NCI-H2107 treated with DMSO at 0.1 percent for 48 hours (cell line): ENCODE data around the gene FMN2.

ENCODE experiments used
- DNase-seq: peaks from one replicate; lab custom pipeline; 2025; ENCODE audit not compliant: unreplicated experiment; lab: John Stamatoyannopoulos, UW

FMN2 gene

DNA sequence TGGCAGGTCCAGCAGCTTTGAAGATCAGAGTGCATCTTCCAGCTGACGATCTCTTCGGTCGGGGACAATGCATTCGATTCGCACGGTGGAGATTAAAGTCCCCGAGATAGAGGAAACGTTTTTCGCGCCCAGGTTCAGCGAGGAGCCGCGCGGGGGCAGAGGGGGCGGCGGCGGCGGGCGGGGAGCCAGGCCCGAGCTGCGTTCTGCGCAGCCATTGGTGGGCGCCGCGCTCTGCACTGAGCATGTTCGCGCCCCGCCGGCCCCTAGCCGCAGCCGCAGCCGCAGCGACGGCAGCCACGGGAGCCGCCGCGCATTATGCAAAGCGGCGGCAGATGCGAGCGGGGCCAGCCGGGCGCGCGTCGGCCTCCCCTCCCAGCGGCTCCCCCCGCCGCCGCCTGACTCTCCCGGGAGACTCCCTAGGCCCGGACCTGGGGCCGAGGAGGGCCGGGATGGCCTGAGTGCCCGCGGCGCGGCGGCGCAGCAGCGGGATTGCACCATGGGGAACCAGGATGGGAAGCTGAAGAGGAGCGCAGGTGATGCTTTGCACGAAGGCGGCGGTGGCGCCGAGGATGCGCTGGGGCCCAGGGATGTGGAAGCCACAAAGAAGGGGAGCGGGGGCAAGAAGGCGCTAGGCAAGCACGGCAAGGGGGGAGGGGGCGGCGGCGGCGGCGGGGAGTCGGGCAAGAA, at the start of gene FMN2:
Gene FMN2 (plus strand): TSS at position 270 of the 687 bp plus-strand sequence. CDS start 227 bp downstream, at position 497.
- DNase-seq = peak; percentile 62

GRCh38 chr1:240044620-240045019, 47.1 kb upstream of the FMN2 start:
- no peak for DNase-seq

DNA sequence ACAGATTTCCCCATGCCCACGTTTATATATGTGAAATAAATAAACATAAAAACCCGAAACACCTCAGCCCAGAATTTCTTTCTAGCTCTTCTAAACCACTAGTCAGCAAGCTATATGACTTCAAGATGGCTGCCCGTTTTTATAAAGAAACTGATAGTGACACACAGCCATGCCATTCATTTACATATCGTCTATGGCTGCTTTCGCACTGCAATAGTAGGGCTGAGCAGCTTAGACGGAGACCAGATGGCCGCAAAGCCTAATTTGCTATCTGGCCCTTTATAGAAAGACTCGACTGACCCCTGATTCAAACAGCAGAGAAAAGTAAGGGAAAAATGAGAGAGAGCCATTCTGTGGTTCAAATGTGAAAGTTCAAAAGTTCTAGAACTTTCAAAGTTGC, 45.7 kb upstream of the FMN2 start:
- no peak for DNase-seq

DNA sequence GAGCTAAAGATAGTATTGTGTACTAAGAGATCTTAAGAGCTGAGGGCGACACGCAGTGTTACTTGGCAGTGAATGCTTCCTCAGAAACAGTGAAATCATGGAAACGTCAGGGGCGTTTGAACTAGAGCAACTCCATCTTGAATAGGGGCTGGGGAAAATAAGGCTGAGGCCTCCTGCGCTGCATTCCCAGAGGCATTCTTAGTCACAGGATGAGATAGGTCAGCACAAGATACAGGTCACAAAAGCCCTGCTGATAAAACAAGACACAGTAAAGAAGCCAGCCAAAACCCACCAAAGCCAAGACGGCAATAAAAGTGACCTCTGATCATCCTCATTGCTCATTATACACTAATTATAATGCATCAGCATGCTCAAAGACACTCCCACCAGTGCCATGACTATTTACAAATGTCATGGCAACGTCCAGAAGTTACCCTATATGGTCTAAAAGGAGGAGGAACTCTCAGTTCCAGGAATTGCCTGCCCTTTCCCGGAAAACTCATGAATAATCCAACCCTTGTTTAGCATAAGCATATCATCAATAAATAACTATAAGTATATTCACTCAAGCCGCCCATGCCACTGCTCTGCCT, 37.5 kb upstream of the FMN2 start:
- no peak for DNase-seq

DNA sequence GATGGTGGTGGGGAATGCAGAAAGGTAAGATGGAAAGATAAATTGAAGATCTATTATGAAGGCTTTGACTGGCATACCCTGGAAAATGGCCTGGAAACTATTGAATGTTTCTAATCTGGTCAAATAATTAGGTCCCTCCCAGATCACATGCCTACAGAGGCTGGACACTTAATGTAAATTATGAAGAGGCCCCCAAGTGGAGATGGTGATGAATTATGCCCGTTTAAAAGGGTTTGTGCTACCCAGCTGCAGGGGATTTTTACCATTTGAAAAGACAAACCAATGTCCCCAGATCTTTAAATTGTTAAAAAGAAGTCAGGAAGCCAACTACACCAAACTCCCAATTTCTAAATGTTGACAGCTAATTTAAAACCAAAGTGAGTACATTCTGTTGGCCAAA, 35.7 kb upstream of the FMN2 start:
- no peak for DNase-seq

GRCh38 chr1:240056350-240056749, 35.3 kb upstream of the FMN2 start:
- no peak for DNase-seq

DNA sequence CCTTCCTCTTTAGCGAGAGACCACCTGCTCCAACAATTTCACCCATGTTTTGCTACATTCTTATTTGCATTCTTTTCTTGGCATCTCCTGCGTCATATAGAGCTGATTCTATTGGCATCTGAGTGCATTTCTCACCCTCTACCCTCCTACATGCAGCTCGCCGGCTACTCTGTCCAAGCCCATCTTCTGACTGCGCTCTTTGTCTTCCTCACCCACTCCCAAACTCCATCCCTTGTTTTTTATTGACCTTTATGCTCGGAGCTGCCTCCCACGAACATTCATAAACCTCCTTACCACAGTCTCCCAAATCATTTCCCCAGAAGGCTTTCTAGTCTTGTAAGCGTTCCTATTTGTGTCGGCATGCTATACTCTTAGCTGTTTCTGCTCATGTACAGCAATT, 33.6 kb upstream of the FMN2 start:
- no peak for DNase-seq

- no peak for DNase-seq
These were observed 22.7 kb upstream of the FMN2 start for GRCh38 chr1:240068961-240069360.

DNA sequence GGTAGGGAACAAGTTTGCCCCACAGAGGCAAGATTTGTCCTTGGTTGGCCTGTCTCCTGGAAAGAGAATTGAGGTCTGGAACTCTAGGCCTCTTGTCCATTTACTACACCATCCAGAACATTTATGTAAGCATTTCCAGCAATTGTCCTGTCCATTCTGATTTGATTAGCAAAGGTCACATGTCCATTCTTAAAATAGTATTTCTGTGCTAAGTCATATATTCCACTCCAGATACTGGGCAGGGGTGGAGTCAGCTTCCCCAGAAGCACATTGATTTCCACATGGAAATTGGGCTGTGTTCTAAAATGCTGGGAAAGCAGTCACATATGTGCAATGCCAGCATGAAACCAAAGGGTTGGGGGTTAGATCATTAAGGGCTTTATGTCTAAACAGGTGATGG, 21.5 kb upstream of the FMN2 start:
- DNase-seq = no peak

DNA sequence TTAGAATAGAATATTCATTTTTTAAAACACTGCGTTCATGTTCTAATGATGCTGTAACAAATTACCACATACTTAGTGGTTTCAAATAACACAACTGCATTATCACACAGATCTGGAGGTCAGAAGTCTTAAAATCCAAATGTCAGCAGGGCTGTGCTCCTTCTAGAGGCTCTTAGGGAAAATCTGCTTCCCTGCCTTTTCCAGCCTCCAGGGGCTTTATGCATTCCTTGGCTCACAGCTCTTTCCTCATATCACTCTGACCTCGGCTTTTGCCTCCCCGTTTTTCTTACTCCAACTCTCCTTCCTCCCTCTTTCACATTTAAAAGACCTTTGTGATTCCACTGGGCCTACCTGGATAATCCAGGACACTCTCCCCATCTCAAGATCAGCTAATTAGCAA, 18.6 kb upstream of the FMN2 start:
- DNase-seq = no peak

DNA sequence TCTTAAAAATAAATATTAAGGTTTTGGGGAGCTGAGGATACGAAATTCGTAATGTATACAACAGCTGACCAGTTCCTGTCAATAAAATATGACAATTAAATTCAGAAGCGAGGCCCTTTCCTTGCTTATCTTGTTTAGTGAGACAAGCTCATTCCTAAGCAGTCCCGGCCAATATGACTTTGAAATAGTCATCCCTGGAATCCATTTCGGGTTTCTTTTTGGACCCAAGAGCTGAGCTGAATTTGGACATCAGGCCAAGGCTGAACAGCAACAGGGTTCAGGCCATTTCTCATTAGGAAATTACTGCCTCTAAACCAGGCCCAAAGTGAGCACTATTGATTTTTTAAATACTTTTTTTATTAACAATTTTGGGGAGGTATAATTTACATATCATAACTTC, 17.3 kb upstream of the FMN2 start:
- DNase-seq = no peak

GRCh38 chr1:240074908-240075307, 16.8 kb upstream of the FMN2 start:
- no peak for DNase-seq

- no peak for DNase-seq
These were observed 7.3 kb upstream of the FMN2 start for GRCh38 chr1:240084337-240084736.

DNA sequence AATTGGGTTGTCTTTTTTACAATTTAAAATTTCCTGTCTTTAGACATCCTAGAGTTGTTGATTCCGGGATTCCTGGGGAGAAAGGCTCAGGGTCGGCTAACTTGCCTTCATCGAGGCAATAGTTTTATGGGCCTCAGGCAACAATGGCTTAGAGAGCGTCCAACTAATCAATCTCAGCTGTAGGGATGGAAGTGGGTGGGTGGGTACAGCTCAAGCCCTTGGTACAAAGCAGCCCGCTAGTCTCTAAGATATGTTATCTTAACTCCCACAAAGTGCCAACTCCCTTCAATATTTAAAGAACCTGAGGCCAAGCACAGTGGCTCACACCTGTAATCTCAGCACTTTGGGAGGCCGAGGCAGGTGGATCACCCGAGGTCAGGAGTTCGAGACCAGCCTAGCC, 6.9 kb upstream of the FMN2 start:
- no peak for DNase-seq

DNA sequence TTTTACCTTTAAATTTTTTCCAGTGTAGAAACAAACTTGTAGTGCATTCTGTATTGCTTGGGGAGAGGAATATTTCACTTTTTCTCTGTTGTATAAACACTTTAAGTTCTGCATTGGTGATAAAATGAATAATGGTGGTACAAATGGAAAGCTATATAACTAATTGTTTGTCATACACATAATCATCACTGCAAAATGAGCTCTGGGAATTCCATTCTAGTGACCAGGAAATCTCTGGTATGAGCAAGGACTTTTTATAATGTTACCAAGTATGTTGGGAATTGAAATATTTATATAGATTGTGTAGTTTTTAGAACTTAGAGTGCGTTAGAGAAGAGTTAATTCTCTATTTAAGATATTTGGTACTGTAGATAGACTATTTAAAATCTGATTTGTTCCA, 5.0 kb upstream of the FMN2 start:
- DNase-seq = no peak

DNA sequence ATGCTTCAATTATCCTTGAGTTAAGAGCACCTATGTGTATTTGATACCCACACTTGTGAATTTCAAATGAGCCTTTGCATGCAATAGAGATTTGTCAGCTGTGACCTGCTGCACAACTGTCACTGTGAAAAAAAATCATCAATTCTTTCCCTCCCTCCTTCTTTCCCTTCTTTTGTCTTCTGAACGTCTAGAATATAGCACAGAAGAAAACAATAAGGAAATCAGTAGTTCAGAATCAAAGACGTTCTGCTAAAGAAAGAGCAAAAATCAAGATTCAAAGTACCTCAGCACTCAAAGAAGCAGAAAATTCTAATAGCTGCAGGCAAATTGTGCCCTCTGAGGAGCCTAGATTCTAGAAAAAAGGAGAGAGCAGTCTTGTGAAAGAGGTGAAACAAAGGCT, 1.7 kb upstream of the FMN2 start:
- DNase-seq = peak; percentile 33

GRCh38 chr1:240090957-240091600, 604 bp upstream of the FMN2 start:
- no peak for DNase-seq

DNA sequence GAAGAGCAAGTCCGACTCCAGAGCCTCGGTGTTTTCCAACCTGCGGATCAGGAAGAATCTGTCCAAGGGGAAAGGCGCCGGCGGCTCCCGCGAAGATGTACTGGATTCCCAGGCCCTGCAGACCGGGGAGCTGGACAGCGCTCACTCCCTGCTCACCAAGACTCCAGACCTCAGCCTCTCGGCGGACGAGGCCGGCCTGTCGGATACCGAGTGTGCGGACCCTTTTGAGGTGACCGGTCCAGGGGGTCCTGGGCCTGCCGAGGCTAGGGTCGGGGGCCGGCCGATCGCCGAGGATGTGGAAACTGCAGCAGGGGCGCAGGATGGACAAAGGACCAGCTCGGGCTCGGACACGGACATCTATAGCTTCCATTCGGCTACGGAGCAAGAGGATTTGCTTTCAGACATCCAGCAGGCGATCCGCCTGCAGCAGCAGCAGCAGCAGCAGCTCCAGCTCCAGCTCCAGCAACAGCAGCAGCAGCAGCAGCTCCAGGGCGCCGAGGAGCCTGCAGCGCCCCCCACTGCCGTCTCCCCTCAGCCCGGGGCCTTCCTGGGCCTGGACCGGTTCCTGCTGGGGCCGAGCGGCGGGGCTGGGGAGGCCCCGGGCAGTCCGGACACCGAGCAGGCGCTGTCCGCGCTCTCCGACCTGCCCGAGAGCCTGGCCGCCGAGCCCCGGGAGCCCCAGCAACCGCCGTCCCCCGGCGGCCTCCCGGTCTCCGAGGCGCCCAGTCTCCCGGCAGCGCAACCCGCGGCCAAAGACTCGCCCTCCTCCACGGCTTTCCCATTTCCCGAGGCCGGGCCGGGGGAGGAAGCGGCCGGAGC, 827 bp downstream of the FMN2 start:
- peak; percentile 22 for DNase-seq

DNA sequence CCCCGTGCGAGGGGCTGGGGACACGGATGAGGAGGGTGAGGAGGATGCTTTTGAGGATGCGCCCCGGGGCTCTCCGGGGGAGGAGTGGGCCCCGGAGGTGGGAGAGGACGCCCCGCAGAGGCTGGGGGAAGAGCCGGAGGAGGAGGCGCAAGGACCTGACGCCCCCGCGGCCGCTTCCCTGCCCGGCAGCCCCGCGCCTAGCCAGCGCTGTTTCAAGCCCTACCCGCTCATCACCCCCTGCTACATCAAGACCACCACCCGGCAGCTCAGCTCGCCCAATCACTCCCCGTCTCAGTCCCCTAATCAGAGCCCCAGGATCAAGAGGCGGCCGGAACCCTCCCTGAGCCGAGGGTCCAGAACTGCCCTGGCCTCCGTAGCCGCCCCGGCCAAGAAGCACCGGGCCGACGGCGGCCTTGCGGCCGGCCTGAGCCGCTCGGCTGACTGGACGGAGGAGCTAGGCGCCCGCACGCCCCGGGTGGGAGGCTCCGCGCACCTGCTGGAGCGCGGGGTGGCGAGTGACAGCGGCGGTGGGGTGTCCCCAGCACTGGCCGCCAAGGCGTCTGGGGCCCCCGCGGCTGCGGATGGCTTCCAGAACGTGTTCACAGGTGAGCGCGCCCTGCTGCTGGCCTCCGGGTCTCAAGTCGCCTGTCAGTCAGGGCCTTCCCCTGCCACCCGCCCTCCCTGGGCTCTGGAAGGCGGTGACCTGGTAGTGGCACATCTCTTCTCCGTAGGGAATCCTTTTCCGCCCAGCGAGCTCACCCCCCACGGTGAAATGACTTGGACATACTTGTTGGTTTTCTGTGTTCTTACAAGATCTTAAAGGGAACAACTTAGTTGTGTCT, 1.7 kb downstream of the FMN2 start:
- DNase-seq = peak; percentile 39

- no peak for DNase-seq
These were observed 2.5 kb downstream of the FMN2 start for GRCh38 chr1:240094041-240094722.
